Hematopoietic multipotent progenitor cell treated with erythropoietin and hydrocortisone succinate and interleukin-3 and kit ligand, for 15 days (in vitro differentiated cells): ENCODE measurements around the gene CASP8.
"Not testable (repeated sequence)": the region's sequence is repeated elsewhere in the genome, so short reads cannot be mapped to it uniquely, and the experiment has no call there.

Source experiments
- DNase-seq: peaks from one replicate; pipeline ENCODE4 v3.0.0-alpha.2; 2015; ENCODE audit warnings: low spot score

CASP8 gene

GRCh38 chr2:201270293-201271001 is 10.1 kb downstream of the CASP8 start:
- DNase-seq = no peak

DNA sequence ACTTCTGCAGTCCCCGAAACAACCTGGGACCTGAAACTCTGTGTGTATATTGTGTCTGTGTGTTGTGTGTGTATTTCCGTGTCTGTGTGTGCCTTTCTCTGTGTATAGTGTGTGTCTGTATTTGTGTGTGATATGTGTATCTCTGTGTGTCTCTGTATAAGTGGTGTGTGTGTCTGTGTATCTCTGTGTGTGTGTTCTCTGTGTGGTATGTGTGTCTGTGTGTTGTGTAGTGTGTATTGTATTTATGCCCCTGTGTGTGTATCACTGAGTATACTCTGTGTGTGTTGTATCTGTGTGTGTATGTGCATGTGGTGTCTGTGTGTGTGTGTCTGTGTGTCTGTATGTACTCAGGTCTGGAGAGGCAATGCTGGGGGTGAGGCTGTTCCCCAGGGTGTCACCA is 11.6 kb downstream of the CASP8 start:
- no peak for DNase-seq

DNA sequence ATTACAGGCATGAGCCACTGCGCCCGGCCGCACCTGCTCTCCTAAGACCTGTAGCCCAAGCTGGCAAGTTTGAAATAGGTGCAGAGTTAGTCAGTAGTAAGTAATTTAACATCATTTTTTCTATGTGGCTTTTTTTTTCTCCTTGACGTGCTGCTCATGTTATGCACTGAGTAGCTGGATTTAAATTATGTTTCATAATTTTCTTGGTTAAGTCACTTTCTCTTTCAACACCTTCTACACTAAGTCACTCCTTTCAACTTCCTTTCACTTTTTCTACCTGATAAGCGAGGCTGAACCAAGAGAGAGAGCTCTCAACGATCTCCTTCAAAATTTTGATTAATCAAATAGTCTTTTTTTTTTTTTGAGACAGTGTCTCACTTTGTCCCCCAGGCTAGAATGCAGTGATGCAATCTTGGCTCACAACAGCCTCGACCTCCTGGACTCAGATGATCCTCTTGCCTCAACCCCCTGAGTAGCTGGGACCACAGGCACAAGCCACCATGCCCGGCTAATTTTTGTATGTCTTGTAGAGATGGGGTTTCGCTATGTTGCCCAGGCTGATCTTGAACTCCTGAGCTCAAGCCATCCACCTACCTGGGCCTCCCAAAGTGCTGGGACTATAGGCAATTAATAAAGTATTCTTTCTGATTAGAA is 13.1 kb downstream of the CASP8 start:
- DNase-seq = no peak

- no peak for DNase-seq
Measured at GRCh38 chr2:201275069-201275468, 14.7 kb downstream of the CASP8 start.

- no peak for DNase-seq
Measured at GRCh38 chr2:201275990-201276389, 15.7 kb downstream of the CASP8 start.

GRCh38 chr2:201276511-201276910 is 16.2 kb downstream of the CASP8 start:
- DNase-seq = no peak

DNA sequence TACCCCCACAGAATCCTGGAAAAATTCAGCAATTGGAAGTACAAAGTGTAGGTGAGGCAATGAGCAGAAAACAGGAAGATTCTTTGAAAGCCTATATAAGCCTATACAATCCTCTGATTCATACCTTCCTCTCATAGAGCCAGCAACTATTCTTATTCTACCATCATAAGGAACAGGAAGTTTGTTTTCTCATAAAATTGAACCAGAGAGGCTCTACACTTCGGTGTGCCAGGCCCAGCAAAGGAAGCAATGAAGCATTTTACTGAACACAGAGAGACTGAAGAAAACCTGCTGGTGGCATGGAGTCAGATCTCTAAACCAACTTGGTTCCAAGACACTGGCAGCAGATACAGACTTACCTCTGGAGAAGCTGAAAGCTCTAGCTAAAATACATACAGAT is 18.7 kb downstream of the CASP8 start:
- DNase-seq = no peak

DNA sequence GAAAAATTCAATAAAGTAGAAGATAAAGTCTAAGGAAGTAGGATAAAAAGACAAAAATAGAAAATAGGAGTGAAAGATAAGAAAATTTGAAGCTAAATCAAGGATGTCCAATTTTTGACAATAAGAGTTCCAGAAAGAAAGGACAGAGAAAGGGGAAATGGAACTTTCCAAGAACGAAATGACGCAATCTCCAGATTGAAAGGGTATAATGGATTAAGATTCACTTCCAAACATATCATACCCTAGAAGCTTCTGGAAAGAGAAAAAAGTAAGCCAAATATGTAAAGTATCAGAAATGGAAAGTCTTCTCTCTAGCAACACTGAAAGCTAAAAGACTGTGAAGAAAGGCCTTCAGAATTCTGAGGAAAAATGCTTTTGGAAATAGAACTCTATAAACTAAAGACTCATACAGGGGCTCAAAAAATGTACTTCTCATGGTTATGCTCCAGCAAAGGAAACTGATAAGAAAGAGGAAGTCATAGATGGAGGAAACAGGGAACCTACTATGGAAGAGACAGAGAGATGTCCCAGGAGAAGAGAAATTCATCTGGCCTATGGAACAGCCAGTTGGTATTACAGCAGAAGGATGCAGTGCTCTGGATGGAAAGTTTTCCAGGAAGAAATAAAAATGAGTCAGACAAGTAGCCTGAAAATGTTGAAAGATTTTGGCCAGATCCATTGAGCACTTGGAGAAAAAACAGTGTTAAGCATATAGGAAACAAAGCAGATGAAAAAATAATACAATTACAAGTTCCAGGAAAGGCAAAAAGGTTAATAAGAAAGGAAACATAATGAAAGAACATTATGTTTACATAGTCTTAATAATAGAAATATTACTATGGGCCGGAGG is 20.1 kb downstream of the CASP8 start:
- no peak for DNase-seq

- DNase-seq = no peak
Measured at GRCh38 chr2:201285499-201285898, 25.2 kb downstream of the CASP8 start.

- DNase-seq = not testable (repeated sequence)
Measured at GRCh38 chr2:201290457-201291148, 30.3 kb downstream of the CASP8 start.

DNA sequence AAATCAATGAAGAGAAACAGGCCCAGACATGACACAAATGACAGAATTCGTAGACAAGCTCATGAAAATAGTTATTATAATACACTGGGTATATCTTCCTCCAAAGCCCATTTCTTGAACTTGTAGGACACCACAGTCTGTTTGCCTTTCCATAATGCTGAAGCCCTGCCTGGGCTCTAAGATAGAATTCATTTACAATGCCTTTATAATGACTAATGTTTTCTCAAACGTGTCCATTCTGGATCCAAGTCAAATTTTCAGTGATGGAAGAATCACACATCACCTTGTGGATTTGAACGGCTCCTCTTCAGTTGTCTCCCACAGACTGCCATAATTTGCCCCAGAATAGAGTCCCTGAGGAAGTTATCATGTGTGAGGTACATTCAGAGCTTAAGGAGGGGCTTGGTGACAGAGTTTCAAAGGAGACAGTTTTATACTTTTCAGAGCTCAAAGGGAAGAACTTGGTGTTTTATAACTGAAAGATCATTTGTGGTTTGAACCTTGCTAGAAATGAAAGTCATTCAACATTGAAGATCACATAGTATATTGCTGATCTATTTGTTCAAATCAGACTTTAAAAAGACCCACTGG is 38.2 kb downstream of the CASP8 start:
- DNase-seq = no peak

- not testable (repeated sequence) for DNase-seq
Measured at GRCh38 chr2:201299929-201300328, 39.6 kb downstream of the CASP8 start.

GRCh38 chr2:201307876-201308275 is 47.5 kb downstream of the CASP8 start:
- DNase-seq = no peak

- DNase-seq = no peak
Measured at GRCh38 chr2:201308914-201309313, 48.6 kb downstream of the CASP8 start.

- no peak for DNase-seq
Measured at GRCh38 chr2:201313362-201313761, 53.0 kb downstream of the CASP8 start.

GRCh38 chr2:201319511-201319910 is 59.2 kb downstream of the CASP8 start:
- DNase-seq = no peak

GRCh38 chr2:201320257-201320656 is 59.9 kb downstream of the CASP8 start:
- no peak for DNase-seq

DNA sequence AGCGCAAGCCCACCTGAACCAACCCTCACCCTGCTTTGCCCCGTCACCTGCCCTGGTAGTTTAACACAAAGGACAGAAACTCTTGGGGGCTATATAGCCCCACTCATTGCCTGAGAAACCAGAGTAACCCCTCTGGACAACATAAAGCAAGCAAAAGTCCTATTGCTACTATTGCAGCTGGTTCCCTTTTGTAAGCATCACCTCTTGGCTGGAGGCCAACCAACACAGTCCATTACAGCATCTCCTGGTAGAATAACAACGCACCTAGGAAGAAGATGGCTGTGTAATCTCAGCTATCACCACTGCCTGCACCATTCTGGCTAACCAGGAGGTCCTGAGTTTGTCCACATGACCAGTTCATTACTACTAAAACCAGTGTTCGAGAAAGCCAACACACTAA is 60.4 kb downstream of the CASP8 start:
- DNase-seq = no peak

DNA sequence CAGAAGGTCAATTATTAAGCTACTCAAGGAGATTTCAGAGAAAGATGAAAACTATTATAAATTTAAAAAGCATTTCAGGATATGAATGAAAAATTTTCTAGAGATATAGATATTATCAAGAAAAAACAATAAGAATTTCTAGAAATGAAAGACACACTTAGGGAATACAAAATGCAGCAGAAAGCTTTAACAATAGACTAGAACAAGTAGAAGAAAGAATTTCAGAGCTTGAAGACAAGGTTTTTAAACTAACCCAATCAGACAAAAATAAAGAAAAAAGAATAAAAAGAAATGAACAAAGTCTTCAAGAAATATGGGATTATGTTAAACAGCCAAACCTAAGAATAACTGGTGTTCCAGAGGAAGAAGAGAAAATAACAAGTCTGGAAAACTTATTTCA is 62.4 kb downstream of the CASP8 start:
- no peak for DNase-seq

DNA sequence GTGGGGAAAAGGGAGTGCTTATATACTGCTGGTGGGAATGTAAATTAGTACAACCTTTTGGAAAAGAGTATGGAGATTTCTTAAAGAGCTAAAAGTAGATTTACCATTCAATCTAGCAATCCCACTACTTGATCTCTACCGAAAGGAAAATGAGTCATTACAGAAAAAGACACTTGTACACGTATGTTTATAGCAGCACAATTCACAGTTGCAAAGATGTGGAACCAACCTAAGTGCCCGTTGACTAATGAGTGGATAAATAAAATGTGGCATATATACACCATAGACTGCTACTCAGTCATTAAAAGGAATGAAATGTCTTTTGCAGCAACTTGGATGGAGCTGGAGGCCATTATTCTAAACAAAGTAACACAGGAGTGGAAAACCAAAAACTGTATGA is 67.3 kb downstream of the CASP8 start:
- no peak for DNase-seq

GRCh38 chr2:201329409-201329808 is 69.1 kb downstream of the CASP8 start:
- no peak for DNase-seq
